IPS-18c (cell line): ENCODE data around the gene TNNT1.
"Not testable (repeated sequence)": the region's sequence is repeated elsewhere in the genome, so short reads cannot be mapped to it uniquely, and the experiment has no call there.

ENCODE experiments used
- H3K4me3 ChIP-seq: 2 replicates; pipeline ENCODE4 v1.7.0; 2013; ENCODE audit warnings: low read depth, mild to moderate bottlenecking, low read length, moderate library complexity; ENCODE audit not compliant: insufficient read depth
- H3K9me3 ChIP-seq: one replicate; pipeline ENCODE4 v1.6.1; 2013; ENCODE audit warnings: mild to moderate bottlenecking, low read length, moderate library complexity; ENCODE audit not compliant: control insufficient read depth, insufficient read depth

TNNT1 gene

DNA sequence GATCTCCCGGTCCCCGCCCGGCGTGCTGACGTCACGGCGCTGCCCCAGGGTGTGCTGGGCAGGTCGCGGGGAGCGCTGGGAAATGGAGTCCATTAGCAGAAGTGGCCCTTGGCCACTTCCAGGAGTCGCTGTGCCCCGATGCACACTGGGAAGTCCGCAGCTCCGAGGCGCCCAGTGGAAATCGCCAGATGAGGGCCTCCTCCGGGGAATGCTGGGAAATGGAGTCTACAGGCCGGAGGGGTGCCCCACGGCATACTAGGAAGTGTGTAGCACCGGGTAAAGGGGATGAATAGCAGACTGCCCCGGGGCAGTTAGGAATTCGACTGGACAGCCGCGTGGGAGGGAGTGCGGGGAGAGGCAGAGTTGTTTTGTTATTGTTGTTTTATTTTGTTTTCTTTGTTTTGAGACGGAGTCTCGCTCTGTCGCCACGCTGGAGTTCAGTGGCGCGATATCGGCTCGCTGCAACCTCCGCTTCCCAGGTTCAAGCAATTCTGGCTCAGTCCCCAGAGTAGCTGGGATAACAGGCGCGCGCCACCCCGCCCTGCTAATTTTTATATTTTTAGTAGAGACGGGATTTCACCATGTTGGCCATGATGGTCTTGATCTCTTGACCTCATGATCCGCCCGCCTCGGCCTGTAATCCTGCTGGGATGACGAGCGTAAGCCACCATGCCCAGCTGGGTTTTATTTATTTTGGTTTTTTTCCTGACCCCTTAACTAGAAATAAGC is 31.2 kb downstream of the TNNT1 start:
- H3K4me3 ChIP-seq: peak overlapping the region; percentile 77
- H3K9me3 ChIP-seq: no peaks in the 10 kb centered on the region

DNA sequence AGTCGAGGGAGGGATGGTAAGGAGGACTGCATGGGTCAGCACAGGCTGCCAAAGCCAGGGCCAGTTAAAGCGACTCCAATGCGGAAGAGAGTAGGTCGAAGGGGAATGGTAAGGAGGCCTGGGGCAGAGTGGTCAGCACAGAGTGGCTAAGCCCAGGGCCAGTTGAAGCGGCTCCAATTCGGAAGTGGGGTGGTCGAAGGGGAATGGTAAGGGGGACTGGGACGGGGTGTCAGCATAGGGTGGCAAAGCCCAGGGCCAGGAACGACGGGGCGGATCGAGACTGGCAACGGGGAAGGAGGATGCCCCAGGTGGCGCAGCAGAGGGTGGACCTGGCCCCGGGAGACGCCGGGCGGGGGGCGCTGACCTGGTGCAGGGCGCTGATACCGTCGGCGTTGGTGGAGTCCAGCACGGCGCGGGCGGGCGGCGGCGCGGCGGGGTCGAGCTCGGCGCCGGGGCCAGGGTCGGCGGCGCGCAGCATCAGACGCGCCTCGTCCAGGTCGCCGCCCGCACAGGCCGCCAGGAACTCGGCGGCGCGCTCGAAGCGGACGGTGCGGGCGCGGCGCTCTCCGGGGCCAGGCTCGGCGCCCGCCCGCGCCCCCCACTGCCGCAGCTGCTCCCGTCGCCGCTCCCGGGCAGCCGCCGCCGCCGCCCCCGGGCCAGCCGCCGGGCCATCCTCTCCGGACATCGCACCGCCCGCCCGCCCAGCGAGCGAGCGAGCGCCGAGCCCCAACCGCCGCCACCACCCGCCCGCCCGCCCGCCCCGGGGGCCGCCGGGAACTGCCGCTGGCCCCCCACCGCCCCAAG is 31.9 kb downstream of the TNNT1 start, which contains the start of gene PPP1R12C:
Gene PPP1R12C, minus strand, starts transcription at position 779 of the 804 bp plus-strand sequence. Its CDS starts 94 bp downstream, at position 685.
- peak within 1 kb of the TSS; percentile 86 for H3K4me3 ChIP-seq
- no peaks in the 10 kb centered on the region for H3K9me3 ChIP-seq

DNA sequence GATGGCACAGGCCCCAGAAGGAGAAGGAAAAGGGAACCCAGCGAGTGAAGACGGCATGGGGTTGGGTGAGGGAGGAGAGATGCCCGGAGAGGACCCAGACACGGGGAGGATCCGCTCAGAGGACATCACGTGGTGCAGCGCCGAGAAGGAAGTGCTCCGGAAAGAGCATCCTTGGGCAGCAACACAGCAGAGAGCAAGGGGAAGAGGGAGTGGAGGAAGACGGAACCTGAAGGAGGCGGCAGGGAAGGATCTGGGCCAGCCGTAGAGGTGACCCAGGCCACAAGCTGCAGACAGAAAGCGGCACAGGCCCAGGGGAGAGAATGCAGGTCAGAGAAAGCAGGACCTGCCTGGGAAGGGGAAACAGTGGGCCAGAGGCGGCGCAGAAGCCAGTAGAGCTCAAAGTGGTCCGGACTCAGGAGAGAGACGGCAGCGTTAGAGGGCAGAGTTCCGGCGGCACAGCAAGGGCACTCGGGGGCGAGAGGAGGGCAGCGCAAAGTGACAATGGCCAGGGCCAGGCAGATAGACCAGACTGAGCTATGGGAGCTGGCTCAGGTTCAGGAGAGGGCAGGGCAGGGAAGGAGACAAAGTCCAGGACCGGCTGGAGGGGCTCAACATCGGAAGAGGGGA is 32.7 kb downstream of the TNNT1 start:
- Histone ChIP-seq H3K9me3 (no peaks in the 10 kb centered on the region), H3K4me3 (peak overlapping the region; percentile 86)

DNA sequence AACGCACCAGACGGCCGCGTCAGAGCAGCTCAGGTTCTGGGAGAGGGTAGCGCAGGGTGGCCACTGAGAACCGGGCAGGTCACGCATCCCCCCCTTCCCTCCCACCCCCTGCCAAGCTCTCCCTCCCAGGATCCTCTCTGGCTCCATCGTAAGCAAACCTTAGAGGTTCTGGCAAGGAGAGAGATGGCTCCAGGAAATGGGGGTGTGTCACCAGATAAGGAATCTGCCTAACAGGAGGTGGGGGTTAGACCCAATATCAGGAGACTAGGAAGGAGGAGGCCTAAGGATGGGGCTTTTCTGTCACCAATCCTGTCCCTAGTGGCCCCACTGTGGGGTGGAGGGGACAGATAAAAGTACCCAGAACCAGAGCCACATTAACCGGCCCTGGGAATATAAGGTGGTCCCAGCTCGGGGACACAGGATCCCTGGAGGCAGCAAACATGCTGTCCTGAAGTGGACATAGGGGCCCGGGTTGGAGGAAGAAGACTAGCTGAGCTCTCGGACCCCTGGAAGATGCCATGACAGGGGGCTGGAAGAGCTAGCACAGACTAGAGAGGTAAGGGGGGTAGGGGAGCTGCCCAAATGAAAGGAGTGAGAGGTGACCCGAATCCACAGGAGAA is 33.5 kb downstream of the TNNT1 start:
- H3K9me3 ChIP-seq: no peaks in the 10 kb centered on the region
- H3K4me3 ChIP-seq: peak overlapping the region; percentile 86

DNA sequence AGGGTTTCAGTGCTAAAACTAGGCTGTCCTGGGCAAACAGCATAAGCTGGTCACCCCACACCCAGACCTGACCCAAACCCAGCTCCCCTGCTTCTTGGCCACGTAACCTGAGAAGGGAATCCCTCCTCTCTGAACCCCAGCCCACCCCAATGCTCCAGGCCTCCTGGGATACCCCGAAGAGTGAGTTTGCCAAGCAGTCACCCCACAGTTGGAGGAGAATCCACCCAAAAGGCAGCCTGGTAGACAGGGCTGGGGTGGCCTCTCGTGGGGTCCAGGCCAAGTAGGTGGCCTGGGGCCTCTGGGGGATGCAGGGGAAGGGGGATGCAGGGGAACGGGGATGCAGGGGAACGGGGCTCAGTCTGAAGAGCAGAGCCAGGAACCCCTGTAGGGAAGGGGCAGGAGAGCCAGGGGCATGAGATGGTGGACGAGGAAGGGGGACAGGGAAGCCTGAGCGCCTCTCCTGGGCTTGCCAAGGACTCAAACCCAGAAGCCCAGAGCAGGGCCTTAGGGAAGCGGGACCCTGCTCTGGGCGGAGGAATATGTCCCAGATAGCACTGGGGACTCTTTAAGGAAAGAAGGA is 34.4 kb downstream of the TNNT1 start:
- Histone ChIP-seq H3K9me3 (no peaks in the 10 kb centered on the region), H3K4me3 (no peak overlapping the region)

DNA sequence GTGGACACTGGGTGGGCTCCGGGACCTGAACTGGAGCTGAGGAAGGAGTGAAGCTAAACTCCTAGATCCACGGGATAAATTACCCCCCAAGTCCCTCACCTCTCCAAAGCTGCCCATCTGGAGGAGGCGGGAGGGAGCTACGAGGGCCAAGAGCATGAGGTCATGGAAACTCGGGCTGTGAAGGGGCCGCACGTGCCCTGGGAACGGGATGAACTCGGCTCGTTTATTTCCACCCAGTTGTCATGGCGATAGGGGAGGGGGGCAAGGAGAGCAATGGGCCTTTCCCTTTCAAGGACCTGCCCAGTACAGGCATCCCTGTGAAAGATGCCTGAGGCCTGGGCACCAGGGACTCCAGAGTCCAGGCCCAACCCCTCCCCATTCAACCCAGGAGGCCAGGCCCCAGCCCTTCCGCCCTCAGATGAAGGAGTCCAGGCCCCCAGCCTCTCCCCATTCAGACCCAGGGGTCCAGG is 35.4 kb downstream of the TNNT1 start:
- Histone ChIP-seq H3K4me3 (no peak overlapping the region), H3K9me3 (no peaks in the 10 kb centered on the region)

DNA sequence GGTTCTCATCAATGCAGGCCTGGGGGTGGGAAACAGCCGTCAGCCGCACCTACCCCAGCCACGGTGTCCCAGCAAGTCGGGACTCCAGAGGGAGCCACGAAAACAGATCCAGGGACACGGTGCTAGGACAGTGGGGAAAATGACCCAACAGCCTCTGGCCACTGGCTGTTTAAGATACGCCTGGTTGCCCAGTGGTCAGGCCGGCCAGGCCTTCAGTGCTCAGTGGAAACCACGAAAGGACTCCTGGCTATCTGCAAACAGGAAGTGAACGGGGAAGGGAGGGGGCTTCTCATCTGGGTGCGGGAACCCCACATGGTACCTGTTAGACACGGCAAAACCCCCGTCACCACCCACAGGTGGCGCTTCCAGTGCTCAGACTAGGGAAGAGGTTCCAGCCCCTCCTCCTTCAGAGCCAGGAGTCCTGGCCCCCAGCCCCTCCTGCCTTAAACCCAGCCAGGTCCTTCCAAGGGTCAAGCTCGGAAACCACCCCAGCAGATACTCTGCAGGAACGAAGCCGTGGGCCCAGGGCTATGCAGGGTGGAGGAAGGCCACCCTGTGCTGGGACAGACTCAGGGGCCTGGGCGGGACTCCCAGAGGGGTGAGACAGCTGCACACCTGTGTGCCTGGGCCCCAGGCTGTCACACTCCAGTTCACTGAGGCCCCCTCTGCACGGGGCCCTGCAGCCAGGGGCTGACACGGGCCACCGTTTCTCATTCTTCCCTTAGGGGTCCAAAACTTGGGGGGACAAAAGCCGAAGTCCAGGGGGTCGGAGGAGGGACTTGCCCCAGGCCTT is 36.0 kb downstream of the TNNT1 start:
- Histone ChIP-seq H3K4me3 (no peak overlapping the region), H3K9me3 (no peaks in the 10 kb centered on the region)

DNA sequence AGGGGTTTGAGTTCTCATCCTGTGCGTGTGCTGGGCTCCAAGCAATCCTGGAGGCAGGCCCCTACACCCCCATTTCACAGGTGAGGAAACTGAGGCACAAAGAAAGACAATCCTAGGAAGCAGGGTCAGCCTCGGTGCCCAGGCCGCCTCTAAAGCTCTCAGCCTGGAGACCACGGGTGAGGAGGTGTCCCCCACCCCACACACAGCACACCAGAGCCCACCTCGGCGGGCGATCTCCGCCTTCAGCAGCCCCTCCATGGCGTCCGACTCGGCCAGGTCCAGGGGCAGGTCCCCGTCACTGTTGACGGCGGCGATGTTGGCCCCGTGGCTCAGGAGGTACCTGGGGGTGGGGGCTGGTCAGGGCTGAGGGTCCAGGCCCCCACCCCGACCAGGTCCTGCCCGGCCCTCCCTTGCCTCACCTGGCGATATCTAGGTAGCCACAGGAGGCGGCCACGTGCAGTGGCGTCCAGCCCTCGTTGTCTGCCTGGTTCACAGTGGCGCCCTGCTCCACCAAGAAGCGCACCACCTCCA is 36.7 kb downstream of the TNNT1 start:
- Histone ChIP-seq H3K4me3 (no peak overlapping the region), H3K9me3 (no peaks in the 10 kb centered on the region)

DNA sequence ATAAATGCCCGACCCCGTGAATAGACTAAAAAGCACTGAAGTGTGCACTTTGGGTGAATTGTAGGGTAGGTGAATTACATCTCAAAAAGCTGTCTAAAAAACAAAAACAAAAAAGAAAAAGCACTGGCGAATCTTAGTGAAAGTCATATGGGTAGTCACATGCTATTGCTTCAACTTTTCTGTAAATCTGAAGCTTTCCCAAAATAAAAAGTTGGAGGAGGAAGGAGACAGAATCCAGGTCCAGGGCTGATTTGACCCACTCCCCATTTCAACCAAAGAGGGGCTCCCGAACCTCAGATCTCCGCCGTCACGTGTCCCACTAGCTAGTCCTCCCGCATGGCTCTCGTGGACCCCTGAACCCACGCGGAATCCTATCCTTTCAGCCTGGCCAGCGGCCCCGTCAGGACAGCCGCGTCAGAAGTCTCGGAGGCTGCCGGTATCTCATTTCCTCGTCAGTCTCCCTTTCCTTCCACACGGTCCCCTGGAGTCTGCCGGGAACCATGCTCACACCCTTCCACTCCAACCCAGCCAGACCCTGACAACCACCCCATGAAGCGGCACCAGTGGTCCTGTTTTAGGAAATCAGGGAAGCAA is 37.7 kb downstream of the TNNT1 start:
- Histone ChIP-seq H3K4me3 (no peak overlapping the region), H3K9me3 (no peaks in the 10 kb centered on the region)

DNA sequence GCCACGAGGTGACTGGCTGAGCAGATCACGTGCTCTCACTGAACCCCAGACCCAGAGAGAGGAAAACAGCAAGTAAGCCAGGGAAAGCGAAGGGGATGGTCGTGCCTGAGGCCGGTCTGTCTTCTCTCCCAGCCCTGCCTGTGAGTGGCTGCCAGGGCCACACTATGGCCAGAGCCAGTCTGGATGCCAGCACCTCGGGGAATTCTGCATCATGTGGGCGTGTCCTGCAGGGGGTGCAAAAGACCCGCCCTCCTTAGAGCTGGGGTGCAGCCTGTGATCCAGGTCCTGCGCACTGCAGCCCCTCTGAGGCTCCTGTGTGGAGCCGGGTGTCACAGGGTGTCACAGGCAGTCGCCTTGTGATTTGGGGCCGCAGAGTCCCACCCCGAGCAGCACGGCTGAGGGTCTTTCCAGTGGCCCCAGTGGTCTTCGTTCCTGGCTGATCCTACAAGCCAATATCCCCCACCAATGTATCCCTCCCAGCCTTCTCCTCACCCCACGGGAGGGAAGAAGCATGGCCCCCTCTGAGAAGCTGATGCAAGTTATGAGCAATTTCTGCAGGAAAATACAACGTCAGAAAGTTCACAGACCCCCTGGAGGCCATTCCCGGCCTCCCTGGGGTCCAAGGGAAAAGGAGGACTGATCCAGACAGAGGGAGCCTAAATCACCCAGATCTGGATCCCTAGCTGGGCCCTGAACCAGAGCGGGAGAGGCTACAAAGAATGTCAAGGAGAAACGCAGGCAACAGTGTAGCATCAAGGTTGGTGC is 39.3 kb downstream of the TNNT1 start:
- Histone ChIP-seq H3K9me3 (no peaks in the 10 kb centered on the region), H3K4me3 (no peak overlapping the region)

DNA sequence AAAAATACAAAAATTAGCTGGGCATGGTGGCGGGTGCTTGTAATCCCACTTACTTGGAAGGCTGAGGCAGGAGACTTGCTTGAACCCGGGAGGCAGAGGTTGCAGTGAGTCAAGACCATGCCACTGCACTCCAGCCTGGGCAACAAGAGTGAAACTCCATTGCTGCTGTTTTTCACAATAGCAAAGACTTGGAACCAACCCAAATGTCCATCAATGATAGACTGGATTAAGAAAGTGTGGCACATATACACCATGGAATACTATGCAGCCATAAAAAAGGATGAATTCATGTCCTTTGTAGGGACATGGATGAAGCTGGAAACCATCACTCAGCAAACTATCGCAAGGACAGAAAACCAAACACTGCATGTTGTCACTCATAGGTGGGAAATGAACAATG is 41.8 kb downstream of the TNNT1 start:
- not testable (repeated sequence) for H3K9me3 ChIP-seq, H3K4me3 ChIP-seq

DNA sequence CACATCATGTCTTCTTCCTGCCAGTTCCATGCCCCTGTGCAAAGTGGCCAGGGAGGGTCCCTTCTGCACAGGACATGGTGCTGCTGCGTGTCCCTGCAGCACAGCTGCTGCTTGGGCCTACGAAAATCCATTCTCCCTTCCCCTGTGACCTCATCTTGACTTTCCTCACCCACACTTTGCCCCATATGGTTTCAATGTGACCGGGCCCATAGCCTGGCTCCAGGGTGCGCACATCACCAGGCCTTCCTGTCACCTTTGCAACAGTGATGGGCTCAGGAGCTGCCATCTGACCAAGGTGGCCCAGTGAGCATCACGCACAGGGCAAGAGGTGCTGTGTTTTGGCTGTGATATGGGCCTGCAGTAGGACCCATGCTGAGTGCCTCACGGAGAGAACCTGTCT is 42.4 kb downstream of the TNNT1 start:
- Histone ChIP-seq H3K9me3 (no peaks in the 10 kb centered on the region), H3K4me3 (no peak overlapping the region)

DNA sequence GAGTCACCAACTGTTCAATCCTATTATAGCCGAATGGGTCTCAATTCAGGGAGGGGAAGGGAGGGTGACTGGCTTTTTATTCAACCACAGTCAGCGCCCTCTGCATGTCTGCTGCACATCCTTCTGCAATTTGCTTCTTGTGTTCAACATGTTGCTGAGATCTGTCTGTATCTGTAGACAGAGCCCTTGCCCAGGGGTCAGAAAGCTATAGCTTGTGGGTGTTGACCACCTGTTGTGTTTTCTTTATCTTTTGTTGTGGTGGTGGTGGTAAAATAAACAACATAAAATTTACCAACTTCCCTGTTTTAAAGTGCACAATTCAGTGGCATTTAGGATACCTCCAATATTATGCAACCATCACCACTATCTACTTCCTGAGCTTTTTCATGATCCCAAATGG is 43.8 kb downstream of the TNNT1 start:
- Histone ChIP-seq H3K4me3 (no peak overlapping the region), H3K9me3 (no peaks in the 10 kb centered on the region)

DNA sequence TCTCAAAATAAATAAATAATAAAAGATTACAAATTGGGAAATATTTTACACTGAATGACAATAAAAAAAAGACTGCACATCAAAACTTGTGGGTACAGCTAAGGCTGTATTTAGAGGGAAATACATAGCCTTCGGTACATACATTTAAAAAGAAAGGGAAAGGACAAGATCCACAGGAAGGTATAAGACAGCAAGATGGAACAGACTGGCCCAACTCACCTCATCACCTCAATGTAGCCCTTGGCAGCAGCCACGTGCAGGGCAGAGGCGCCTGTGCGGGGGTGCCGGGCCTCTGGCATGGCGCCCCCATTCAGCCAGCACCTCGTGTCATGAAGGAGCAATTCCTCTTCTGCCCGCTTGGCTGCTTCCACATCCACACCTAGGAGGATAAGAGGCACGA is 45.8 kb downstream of the TNNT1 start:
- no peaks in the 10 kb centered on the region for H3K9me3 ChIP-seq
- H3K4me3 ChIP-seq: no peak overlapping the region

DNA sequence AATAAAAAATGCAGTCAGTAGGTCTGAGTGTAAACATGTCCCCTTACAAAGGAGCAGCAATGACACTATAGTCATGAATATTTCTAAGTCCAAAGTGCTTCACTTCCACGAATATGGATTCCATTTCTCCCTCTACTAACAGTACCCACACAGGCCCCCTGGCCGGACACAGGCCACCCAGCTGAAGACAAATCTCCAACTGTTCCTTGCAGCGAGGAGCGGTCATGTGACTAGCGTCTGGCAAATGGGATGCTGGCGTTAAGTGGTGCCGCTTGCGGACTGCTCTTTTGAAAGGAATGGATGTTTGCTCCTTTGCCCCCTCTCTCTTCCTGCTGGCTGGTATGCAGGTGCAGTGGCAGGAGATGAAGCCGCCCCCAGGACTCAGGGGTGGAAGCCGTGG is 47.7 kb downstream of the TNNT1 start:
- Histone ChIP-seq H3K9me3 (no peaks in the 10 kb centered on the region), H3K4me3 (no peak overlapping the region)
